Left lung (tissue), 10 donors: ENCODE measurements around the gene ZNF92. TPM values are rescaled to one million over a fixed set of nuclear protein-coding genes. Genes with fewer than 3 reads are reported as not detected.

Experiments
- ATAC-seq: fragments of 200-7000 bp; cut with Tn5 transposase; one replicate; pipeline ENCODE4 v1.9.1; 2020; ENCODE audit warnings: moderate library complexity
- DNase-seq, 4 donors: peaks; one replicate each; pipeline ENCODE4 v3.0.0-alpha.2; 2013 to 2020
- H3K27ac ChIP-seq, 2 donors: fragments of 200-600 bp; sonication (generic) in 1 of 2; one replicate each; pipeline versions ENCODE4 v1.5.0 to v1.8.0; 2020 to 2021
- H3K27me3 ChIP-seq, 2 donors: fragments of 200-600 bp; sonication (generic) in 1 of 2; one replicate each; pipeline versions ENCODE4 v1.5.0 to v1.8.0; 2020 to 2021
- H3K36me3 ChIP-seq, 2 donors: fragments of 200-600 bp; sonication (generic) in 1 of 2; one replicate each; pipeline versions ENCODE4 v1.5.0 to v1.8.0; 2020 to 2021
- H3K4me1 ChIP-seq, 2 donors: fragments of 200-600 bp; one replicate each; pipeline ENCODE4 v1.8.0; 2021
- H3K4me3 ChIP-seq, 2 donors: fragments of 200-600 bp; sonication (generic) in 1 of 2; one replicate each; pipeline versions ENCODE4 v1.5.0 to v1.8.0; 2020 to 2021; ENCODE audit warnings: mild to moderate bottlenecking in 1 of 2
- H3K9me3 ChIP-seq, 2 donors: fragments of 200-600 bp; sonication (generic) in 1 of 2; one replicate each; pipeline versions ENCODE4 v1.5.0 to v1.8.0; 2020 to 2021
- CTCF ChIP-seq, 2 donors: fragments of 200-600 bp; sonication (generic) in 1 of 2; IDR thresholded peaks; one replicate each; pipeline versions ENCODE4 v1.5.0 to v1.8.0; 2021; ENCODE audit warnings: antibody characterized with exemption in 2 of 2
- intact Hi-C, 2 donors: fragments of 100-400 bp; cut with DNase I; formaldehyde crosslinking; loops; one replicate each; pipeline versions ENCODE4 v1.11.2 to v1.14.2; 2022
- polyA plus RNA-seq, 6 donors: library from polyadenylated mRNA; unstranded; fragments of 120-200 nt; gene quantifications; one replicate each; pipeline ENCODE4 v1.2.1, GENCODE V29; 2013; ENCODE audit not compliant: insufficient read length in 6 of 6
- total RNA-seq, 2 donors: library from RNA; stranded (reverse); fragmentation: NEBNext Ultra II Directional; extraction: Animal tissue kit (Norgen Biotek cat#: 25700); gene quantifications; one replicate each; pipeline ENCODE4 v1.2.1, GENCODE V29; 2021
- donor health status: DM: no; HTN: yes; CAD: no.
- donor health status: DM: no; HTN: no; CAD: no.

The ZNF92 gene
- total and polyA plus RNA-seq, 8 donors: 6.5 to 19.8 (median 16.1) TPM

- DNase-seq: no peak
- peaks cover 0 to 22% of the 10 kb centered on the region in 2 donors for H3K36me3 ChIP-seq
- no peak for ATAC-seq
- no peaks in the 10 kb centered on the region for H3K9me3 ChIP-seq
- peaks cover 4 to 24% of the 10 kb centered on the region in 2 donors for H3K4me1 ChIP-seq
- no peak overlapping the region for H3K4me3 ChIP-seq
- no peaks in the 10 kb centered on the region for H3K27me3 ChIP-seq
- TF ChIP-seq CTCF (IDR thresholded peaks at IDR 0.05): no peak
- no peak overlapping the region for H3K27ac ChIP-seq
- intact Hi-C loops: no loop called here
Measured at GRCh38 chr7:65379318-65379717, 5.7 kb downstream of the ZNF92 start.

GRCh38 chr7:65381742-65382141, 8.1 kb downstream of the ZNF92 start:
- Histone ChIP-seq H3K27me3 (no peaks in the 10 kb centered on the region), H3K9me3 (no peaks in the 10 kb centered on the region), H3K4me1 (no peaks in the 10 kb centered on the region), H3K27ac (no peak overlapping the region), H3K4me3 (no peak overlapping the region), H3K36me3 (peaks cover 0 to 16% of the 10 kb centered on the region in 2 donors)
- TF ChIP-seq CTCF (IDR thresholded peaks at IDR 0.05): no peak
- intact Hi-C loops: no loop called here
- no peak for ATAC-seq
- DNase-seq: no peak

- no peak for TF ChIP-seq CTCF (IDR thresholded peaks at IDR 0.05)
- Histone ChIP-seq H3K9me3 (no peaks in the 10 kb centered on the region), H3K4me1 (no peaks in the 10 kb centered on the region), H3K27me3 (no peaks in the 10 kb centered on the region), H3K36me3 (peaks cover 0 to 9% of the 10 kb centered on the region in 2 donors), H3K4me3 (no peak overlapping the region), H3K27ac (no peak overlapping the region)
- DNase-seq (no peak), ATAC-seq (no peak)
- intact Hi-C loops: no loop called here
Measured at GRCh38 chr7:65382452-65382851, 8.8 kb downstream of the ZNF92 start.

DNA sequence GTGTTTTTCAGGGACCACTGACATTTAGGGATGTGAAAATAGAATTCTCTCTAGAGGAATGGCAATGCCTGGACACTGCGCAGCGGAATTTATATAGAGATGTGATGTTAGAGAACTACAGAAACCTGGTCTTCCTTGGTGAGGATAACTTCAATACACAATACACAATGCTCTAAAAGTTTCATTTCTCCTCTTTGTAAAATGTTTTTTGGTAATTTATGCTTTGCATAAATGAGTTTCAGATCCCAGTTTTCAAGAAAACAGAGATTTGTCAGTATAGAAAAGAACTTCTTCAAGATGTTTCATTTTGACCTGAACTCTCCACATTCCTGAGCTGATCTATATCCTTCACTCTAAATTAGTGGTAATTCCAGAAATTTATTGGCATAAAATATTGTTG, 14.2 kb downstream of the ZNF92 start:
- H3K27me3 ChIP-seq: no peaks in the 10 kb centered on the region
- no peak overlapping the region for H3K4me3 ChIP-seq
- ATAC-seq: no peak
- DNase-seq: no peak
- intact Hi-C loops: no loop called here
- no peak for TF ChIP-seq CTCF (IDR thresholded peaks at IDR 0.05)
- H3K4me1 ChIP-seq: no peaks in the 10 kb centered on the region
- peaks cover 0 to 4% of the 10 kb centered on the region in 2 donors for H3K9me3 ChIP-seq
- H3K27ac ChIP-seq: no peak overlapping the region
- peaks cover 0 to 47% of the 10 kb centered on the region in 2 donors for H3K36me3 ChIP-seq

- Histone ChIP-seq H3K4me1 (no peaks in the 10 kb centered on the region), H3K9me3 (peaks cover 0 to 9% of the 10 kb centered on the region in 2 donors), H3K36me3 (peaks cover 0 to 62% of the 10 kb centered on the region in 2 donors), H3K27me3 (no peaks in the 10 kb centered on the region), H3K27ac (no peak overlapping the region), H3K4me3 (no peak overlapping the region)
- TF ChIP-seq CTCF (IDR thresholded peaks at IDR 0.05): no peak
- DNase-seq (no peak), ATAC-seq (no peak)
- intact Hi-C loops: no loop called here
Measured at GRCh38 chr7:65390588-65390987, 16.9 kb downstream of the ZNF92 start.
